ENCODE measurements around the gene EIPR1.

Gene EIPR1

GRCh38 chr2:3151153-3151918 is 226.3 kb downstream of the EIPR1 start:
- 97% methylated on average over 6 of the region's 6 CpGs for WGBS
- Histone ChIP-seq H3K36me3 (ENCODE audit: control insufficient read depth in 1 of 2, insufficient read depth in 2 of 2, low read depth in 1 of 2, low read length in 2 of 2) (peaks cover 0 to 2% of the 10 kb centered on the region in 2 experiments), H3K14ac (ENCODE audit: low read length in 2 of 2) (no peak overlapping the region), H3K79me1 (replicated peaks; ENCODE audit: low read length, poor library complexity, severe bottlenecking) (no peaks in the 10 kb centered on the region), H2BK12ac (ENCODE audit: low read length in 2 of 2) (no peak overlapping the region), H2BK5ac (ENCODE audit: low read depth, low read length, poor library complexity, severe bottlenecking) (no peak overlapping the region), H3K4ac (ENCODE audit: low read depth in 1 of 2, low read length in 2 of 2) (no peak overlapping the region), H3K18ac (ENCODE audit: low read depth in 1 of 2, low read length in 2 of 2) (no peak overlapping the region), H2BK120ac (ENCODE audit: low read depth, low read length) (no peak overlapping the region), H3K9me3 (ENCODE audit: control insufficient read depth, low read length) (no peaks in the 10 kb centered on the region), H3K23ac (ENCODE audit: low read length in 2 of 2) (no peak overlapping the region), H2AFZ (ENCODE audit: low read depth, low read length) (no peak overlapping the region), H3K27ac (ENCODE audit: low read length, poor library complexity, severe bottlenecking) (no peak overlapping the region), H2BK15ac (ENCODE audit: low read depth, poor library complexity, severe bottlenecking) (no peak overlapping the region), H4K91ac (ENCODE audit: low read length) (no peak overlapping the region), H3K9ac (ENCODE audit: low read length) (no peak overlapping the region), H3K4me2 (ENCODE audit: low read length, poor library complexity, severe bottlenecking) (no peak overlapping the region), H2AK5ac (ENCODE audit: low read length, severe bottlenecking) (no peak overlapping the region), H4K8ac (ENCODE audit: low read length) (no peak overlapping the region), H3K4me3 (ENCODE audit: insufficient read depth in 1 of 2, low read depth in 1 of 2, low read length in 2 of 2) (no peak overlapping the region), H3K27me3 (ENCODE audit: control insufficient read depth in 1 of 2, insufficient read depth in 1 of 2, low read length in 2 of 2) (no peaks in the 10 kb centered on the region), H3K4me1 (ENCODE audit: control insufficient read depth, insufficient read depth, low read depth, low read length) (peaks cover 3% of the 10 kb centered on the region)
- DNase-seq = no peak

- Histone ChIP-seq H3K4me1 (ENCODE audit: control insufficient read depth, insufficient read depth, low read depth, low read length) (peaks cover 2% of the 10 kb centered on the region), H2BK12ac (ENCODE audit: low read length in 2 of 2) (no peak overlapping the region), H3K9me3 (ENCODE audit: control insufficient read depth, low read length) (no peaks in the 10 kb centered on the region), H3K18ac (ENCODE audit: low read depth in 1 of 2, low read length in 2 of 2) (no peak overlapping the region), H4K91ac (ENCODE audit: low read length) (no peak overlapping the region), H2AK5ac (ENCODE audit: low read length, severe bottlenecking) (no peak overlapping the region), H2BK15ac (ENCODE audit: low read depth, poor library complexity, severe bottlenecking) (no peak overlapping the region), H3K4ac (ENCODE audit: low read depth in 1 of 2, low read length in 2 of 2) (no peak overlapping the region), H2BK120ac (ENCODE audit: low read depth, low read length) (no peak overlapping the region), H3K79me1 (replicated peaks; ENCODE audit: low read length, poor library complexity, severe bottlenecking) (no peaks in the 10 kb centered on the region), H3K27me3 (ENCODE audit: control insufficient read depth in 1 of 2, insufficient read depth in 1 of 2, low read length in 2 of 2) (no peaks in the 10 kb centered on the region), H3K36me3 (ENCODE audit: control insufficient read depth in 1 of 2, insufficient read depth in 2 of 2, low read depth in 1 of 2, low read length in 2 of 2) (peaks cover 0 to under 1% of the 10 kb centered on the region in 2 experiments), H4K8ac (ENCODE audit: low read length) (no peak overlapping the region), H3K23ac (ENCODE audit: low read length in 2 of 2) (no peak overlapping the region), H3K9ac (ENCODE audit: low read length) (no peak overlapping the region), H2BK5ac (ENCODE audit: low read depth, low read length, poor library complexity, severe bottlenecking) (no peak overlapping the region), H2AFZ (ENCODE audit: low read depth, low read length) (no peak overlapping the region), H3K4me2 (ENCODE audit: low read length, poor library complexity, severe bottlenecking) (no peak overlapping the region), H3K27ac (ENCODE audit: low read length, poor library complexity, severe bottlenecking) (no peak overlapping the region), H3K14ac (ENCODE audit: low read length in 2 of 2) (no peak overlapping the region), H3K4me3 (ENCODE audit: insufficient read depth in 1 of 2, low read depth in 1 of 2, low read length in 2 of 2) (no peak overlapping the region)
- DNase-seq = no peak
- 78% methylated on average over 12 of the region's 15 CpGs for WGBS
Observed at GRCh38 chr2:3149441-3150217, 228.0 kb downstream of the EIPR1 start.

- Histone ChIP-seq H3K4me3 (ENCODE audit: insufficient read depth in 1 of 2, low read depth in 1 of 2, low read length in 2 of 2) (no peak overlapping the region), H3K4ac (ENCODE audit: low read depth in 1 of 2, low read length in 2 of 2) (no peak overlapping the region), H2AFZ (ENCODE audit: low read depth, low read length) (no peak overlapping the region), H2BK120ac (ENCODE audit: low read depth, low read length) (no peak overlapping the region), H3K18ac (ENCODE audit: low read depth in 1 of 2, low read length in 2 of 2) (no peak overlapping the region), H4K8ac (ENCODE audit: low read length) (no peak overlapping the region), H3K27ac (ENCODE audit: low read length, poor library complexity, severe bottlenecking) (no peak overlapping the region), H3K14ac (ENCODE audit: low read length in 2 of 2) (no peak overlapping the region), H3K4me2 (ENCODE audit: low read length, poor library complexity, severe bottlenecking) (no peak overlapping the region), H2BK5ac (ENCODE audit: low read depth, low read length, poor library complexity, severe bottlenecking) (no peak overlapping the region), H4K91ac (ENCODE audit: low read length) (no peak overlapping the region), H3K9me3 (ENCODE audit: control insufficient read depth, low read length) (no peaks in the 10 kb centered on the region), H3K27me3 (ENCODE audit: control insufficient read depth in 1 of 2, insufficient read depth in 1 of 2, low read length in 2 of 2) (no peaks in the 10 kb centered on the region), H2BK15ac (ENCODE audit: low read depth, poor library complexity, severe bottlenecking) (no peak overlapping the region), H3K36me3 (ENCODE audit: control insufficient read depth in 1 of 2, insufficient read depth in 2 of 2, low read depth in 1 of 2, low read length in 2 of 2) (no peaks in the 10 kb centered on the region), H3K79me1 (replicated peaks; ENCODE audit: low read length, poor library complexity, severe bottlenecking) (no peaks in the 10 kb centered on the region), H2BK12ac (ENCODE audit: low read length in 2 of 2) (no peak overlapping the region), H3K9ac (ENCODE audit: low read length) (no peak overlapping the region), H3K23ac (ENCODE audit: low read length in 2 of 2) (no peak overlapping the region), H2AK5ac (ENCODE audit: low read length, severe bottlenecking) (no peak overlapping the region), H3K4me1 (ENCODE audit: control insufficient read depth, insufficient read depth, low read depth, low read length) (no peaks in the 10 kb centered on the region)
- WGBS = 94% methylated on average over 16 of the region's 17 CpGs
- DNase-seq = no peak
Observed at GRCh38 chr2:3148716-3149115, 228.9 kb downstream of the EIPR1 start.
